ENCODE measurements around the gene IMPDH2.
A peak's percentile ranks its signal among the peaks of the same experiment; 100 is the strongest.
"Not testable (repeated sequence)": the region's sequence is repeated elsewhere in the genome, so short reads cannot be mapped to it uniquely, and the experiment has no call there.

IMPDH2 gene

GRCh38 chr3:49015765-49016164 lies 13.4 kb downstream of the IMPDH2 start:
- DNase-seq (ENCODE audit: low read depth, low spot score): no peak
- no CpG with 5 or more reads among the region's 6 CpGs for WGBS (ENCODE audit: insufficient coverage, insufficient read length)
- peaks cover 2% of the 10 kb centered on the region; the same call in 1 of the 2 replicates for H3K4me1 ChIP-seq (ENCODE audit: control insufficient read depth, insufficient read depth, low read length)
- H3K27me3 ChIP-seq (ENCODE audit: control insufficient read depth, insufficient read depth, low read length): no peaks in the 10 kb centered on the region
- no peaks in the 10 kb centered on the region for H3K9me3 ChIP-seq (ENCODE audit: control insufficient read depth, insufficient read depth, low read length)
- H3K4me3 ChIP-seq (ENCODE audit: low read length): no peak overlapping the region
- peaks cover 31% of the 10 kb centered on the region for H3K36me3 ChIP-seq (ENCODE audit: control insufficient read depth, insufficient read depth, low read length)
- no peak overlapping the region for H3K27ac ChIP-seq (ENCODE audit: low read length)

GRCh38 chr3:49015072-49015471 lies 14.1 kb downstream of the IMPDH2 start:
- peaks cover 31% of the 10 kb centered on the region for H3K36me3 ChIP-seq (ENCODE audit: control insufficient read depth, insufficient read depth, low read length)
- no peak for DNase-seq (ENCODE audit: low read depth, low spot score)
- no peaks in the 10 kb centered on the region for H3K27me3 ChIP-seq (ENCODE audit: control insufficient read depth, insufficient read depth, low read length)
- H3K27ac ChIP-seq (ENCODE audit: low read length): no peak overlapping the region
- no peak overlapping the region for H3K4me3 ChIP-seq (ENCODE audit: low read length)
- WGBS (ENCODE audit: insufficient coverage, insufficient read length): no CpG with 5 or more reads among the region's 8 CpGs
- H3K4me1 ChIP-seq (ENCODE audit: control insufficient read depth, insufficient read depth, low read length): peaks cover 2% of the 10 kb centered on the region; the same call in 1 of the 2 replicates
- H3K9me3 ChIP-seq (ENCODE audit: control insufficient read depth, insufficient read depth, low read length): no peaks in the 10 kb centered on the region

DNA sequence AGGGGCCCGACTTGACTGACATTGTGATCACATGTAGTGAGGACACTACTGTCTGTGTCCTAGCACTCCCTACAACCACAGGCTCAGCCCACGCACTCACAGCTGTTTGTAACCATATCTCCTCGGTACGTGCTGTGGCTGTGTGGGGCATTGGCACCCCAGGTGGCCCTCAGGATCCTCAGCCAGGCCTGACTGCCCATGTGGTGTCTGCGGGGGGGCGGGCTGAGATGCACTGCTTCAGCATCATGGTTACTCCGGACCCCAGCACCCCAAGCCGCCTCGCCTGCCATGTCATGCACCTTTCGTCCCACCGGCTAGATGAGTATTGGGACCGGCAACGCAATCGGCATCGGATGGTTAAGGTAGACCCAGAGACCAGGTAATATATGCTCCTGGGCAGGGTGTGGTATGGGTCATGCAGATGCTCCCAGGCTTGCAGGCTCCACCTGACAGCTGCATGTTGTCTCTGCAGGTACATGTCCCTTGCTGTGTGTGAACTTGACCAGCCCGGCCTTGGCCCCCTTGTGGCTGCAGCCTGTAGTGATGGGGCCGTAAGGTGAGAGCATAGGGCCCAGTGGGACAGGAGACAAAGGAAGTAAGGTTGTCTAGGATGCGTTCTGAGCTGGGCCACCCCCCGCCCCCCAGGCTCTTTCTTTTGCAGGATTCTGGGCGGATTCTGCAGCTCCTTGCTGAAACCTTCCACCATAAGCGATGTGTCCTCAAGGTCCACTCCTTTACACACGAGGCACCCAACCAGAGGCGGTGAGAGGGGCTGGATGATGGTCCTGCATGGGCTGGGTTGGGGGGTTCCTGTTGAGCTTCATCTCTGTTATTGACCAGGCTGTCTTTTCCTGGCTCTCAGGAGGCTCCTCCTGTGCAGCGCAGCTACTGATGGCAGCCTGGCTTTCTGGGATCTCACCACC lies 15.2 kb downstream of the IMPDH2 start:
- H3K9me3 ChIP-seq (ENCODE audit: control insufficient read depth, insufficient read depth, low read length): no peaks in the 10 kb centered on the region
- H3K27me3 ChIP-seq (ENCODE audit: control insufficient read depth, insufficient read depth, low read length): no peaks in the 10 kb centered on the region
- H3K4me1 ChIP-seq (ENCODE audit: control insufficient read depth, insufficient read depth, low read length): no peaks in the 10 kb centered on the region
- no peak overlapping the region for H3K27ac ChIP-seq (ENCODE audit: low read length)
- H3K36me3 ChIP-seq (ENCODE audit: control insufficient read depth, insufficient read depth, low read length): peaks cover 31% of the 10 kb centered on the region
- WGBS (ENCODE audit: insufficient coverage, insufficient read length): no CpG with 5 or more reads among the region's 24 CpGs
- DNase-seq (ENCODE audit: low read depth, low spot score): no peak
- no peak overlapping the region for H3K4me3 ChIP-seq (ENCODE audit: low read length)

DNA sequence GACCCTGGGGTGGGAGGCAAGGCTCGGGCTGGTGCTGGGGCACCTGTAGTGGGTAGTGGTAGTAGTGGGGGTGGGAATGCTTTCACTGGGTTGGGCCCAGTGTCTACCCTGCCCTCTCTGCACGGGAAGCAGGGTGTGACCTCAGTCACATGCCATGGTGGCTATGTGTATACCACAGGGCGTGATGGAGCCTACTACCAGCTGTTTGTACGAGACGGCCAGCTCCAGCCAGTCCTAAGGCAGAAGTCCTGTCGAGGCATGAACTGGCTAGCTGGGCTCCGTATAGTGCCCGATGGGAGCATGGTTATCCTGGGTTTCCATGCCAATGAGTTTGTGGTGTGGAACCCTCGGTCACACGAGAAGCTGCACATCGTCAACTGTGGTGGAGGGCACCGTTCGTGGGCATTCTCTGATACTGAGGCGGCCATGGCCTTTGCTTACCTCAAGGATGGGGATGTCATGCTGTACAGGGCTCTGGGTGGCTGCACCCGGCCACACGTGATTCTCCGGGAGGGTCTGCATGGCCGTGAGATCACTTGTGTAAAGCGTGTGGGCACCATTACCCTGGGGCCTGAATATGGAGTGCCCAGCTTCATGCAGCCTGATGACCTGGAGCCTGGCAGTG lies 16.0 kb downstream of the IMPDH2 start:
- no CpG with 5 or more reads among the region's 19 CpGs for WGBS (ENCODE audit: insufficient coverage, insufficient read length)
- peaks cover 2% of the 10 kb centered on the region; the same call in 1 of the 2 replicates for H3K4me1 ChIP-seq (ENCODE audit: control insufficient read depth, insufficient read depth, low read length)
- no peaks in the 10 kb centered on the region for H3K27me3 ChIP-seq (ENCODE audit: control insufficient read depth, insufficient read depth, low read length)
- H3K4me3 ChIP-seq (ENCODE audit: low read length): no peak overlapping the region
- no peaks in the 10 kb centered on the region for H3K9me3 ChIP-seq (ENCODE audit: control insufficient read depth, insufficient read depth, low read length)
- no peak overlapping the region for H3K27ac ChIP-seq (ENCODE audit: low read length)
- DNase-seq (ENCODE audit: low read depth, low spot score): no peak
- peaks cover 31% of the 10 kb centered on the region for H3K36me3 ChIP-seq (ENCODE audit: control insufficient read depth, insufficient read depth, low read length)

GRCh38 chr3:49012441-49013017 lies 16.7 kb downstream of the IMPDH2 start:
- Histone ChIP-seq H3K4me3 (ENCODE audit: low read length) (no peak overlapping the region), H3K27me3 (ENCODE audit: control insufficient read depth, insufficient read depth, low read length) (no peaks in the 10 kb centered on the region), H3K36me3 (ENCODE audit: control insufficient read depth, insufficient read depth, low read length) (peaks cover 31% of the 10 kb centered on the region), H3K9me3 (ENCODE audit: control insufficient read depth, insufficient read depth, low read length) (no peaks in the 10 kb centered on the region), H3K4me1 (ENCODE audit: control insufficient read depth, insufficient read depth, low read length) (peaks cover 2% of the 10 kb centered on the region; the same call in 1 of the 2 replicates), H3K27ac (ENCODE audit: low read length) (no peak overlapping the region)
- DNase-seq (ENCODE audit: low read depth, low spot score): no peak
- WGBS (ENCODE audit: insufficient coverage, insufficient read length): no CpG with 5 or more reads among the region's 17 CpGs

GRCh38 chr3:49009396-49009795 lies 19.8 kb downstream of the IMPDH2 start:
- Histone ChIP-seq H3K4me3 (ENCODE audit: low read length) (no peak overlapping the region), H3K36me3 (ENCODE audit: control insufficient read depth, insufficient read depth, low read length) (peaks cover 14% of the 10 kb centered on the region), H3K4me1 (ENCODE audit: control insufficient read depth, insufficient read depth, low read length) (peaks cover 4% of the 10 kb centered on the region; the same call in 1 of the 2 replicates), H3K27ac (ENCODE audit: low read length) (no peak overlapping the region), H3K27me3 (ENCODE audit: control insufficient read depth, insufficient read depth, low read length) (no peaks in the 10 kb centered on the region), H3K9me3 (ENCODE audit: control insufficient read depth, insufficient read depth, low read length) (no peaks in the 10 kb centered on the region)
- DNase-seq (ENCODE audit: low read depth, low spot score): no peak
- WGBS (ENCODE audit: insufficient coverage, insufficient read length): no CpG with 5 or more reads among the region's 3 CpGs

GRCh38 chr3:49008627-49009026 lies 20.6 kb downstream of the IMPDH2 start:
- not testable (repeated sequence) for H3K4me3 ChIP-seq (ENCODE audit: low read length)

GRCh38 chr3:49007771-49008528 lies 21.2 kb downstream of the IMPDH2 start:
- Histone ChIP-seq H3K9me3 (ENCODE audit: control insufficient read depth, insufficient read depth, low read length) (no peaks in the 10 kb centered on the region), H3K4me1 (ENCODE audit: control insufficient read depth, insufficient read depth, low read length) (peaks cover 4% of the 10 kb centered on the region; the same call in 1 of the 2 replicates), H3K4me3 (ENCODE audit: low read length) (peak overlapping the region; percentile 70), H3K27ac (ENCODE audit: low read length) (no peak overlapping the region), H3K36me3 (ENCODE audit: control insufficient read depth, insufficient read depth, low read length) (peaks cover 10% of the 10 kb centered on the region), H3K27me3 (ENCODE audit: control insufficient read depth, insufficient read depth, low read length) (no peaks in the 10 kb centered on the region)
- no CpG with 5 or more reads among the region's 41 CpGs for WGBS (ENCODE audit: insufficient coverage, insufficient read length)
- no peak for DNase-seq (ENCODE audit: low read depth, low spot score)

More at GRCh38 chr3:49008627-49009026, 20.6 kb downstream of the IMPDH2 start:
- not testable (repeated sequence) for H3K9me3 ChIP-seq (ENCODE audit: control insufficient read depth, insufficient read depth, low read length); H3K27me3 ChIP-seq (ENCODE audit: control insufficient read depth, insufficient read depth, low read length); DNase-seq (ENCODE audit: low read depth, low spot score); H3K4me1 ChIP-seq (ENCODE audit: control insufficient read depth, insufficient read depth, low read length); H3K27ac ChIP-seq (ENCODE audit: low read length)
- WGBS (ENCODE audit: insufficient coverage, insufficient read length): no CpG with 5 or more reads among the region's 5 CpGs
- H3K36me3 ChIP-seq (ENCODE audit: control insufficient read depth, insufficient read depth, low read length): peaks cover 12% of the 10 kb centered on the region

- Histone ChIP-seq H3K4me3 (ENCODE audit: low read length) (peak within 1 kb of the TSS; percentile 70), H3K27me3 (ENCODE audit: control insufficient read depth, insufficient read depth, low read length) (no peaks in the 10 kb centered on the region), H3K27ac (ENCODE audit: low read length) (no peak within 1 kb of the TSS), H3K4me1 (ENCODE audit: control insufficient read depth, insufficient read depth, low read length) (peaks cover 4% of the 10 kb centered on the region; the same call in 1 of the 2 replicates), H3K36me3 (ENCODE audit: control insufficient read depth, insufficient read depth, low read length) (peaks cover 5% of the 10 kb centered on the region), H3K9me3 (ENCODE audit: control insufficient read depth, insufficient read depth, low read length) (no peaks in the 10 kb centered on the region)
- peak; percentile 96 for DNase-seq (ENCODE audit: low read depth, low spot score)
- no CpG with 5 or more reads among the region's 65 CpGs for WGBS (ENCODE audit: insufficient coverage, insufficient read length)
Observed at GRCh38 chr3:49007068-49007770, 22.0 kb downstream of the IMPDH2 start, which contains the start of gene WDR6. Gene WDR6 (plus strand): TSS chr3:49007391. CDS start chr3:49007432, 41 bp downstream.
